SKM-1 treated with dmso at 0.1 percent for 144 hours (cell line): ENCODE measurements around the gene DDAH1.

Source experiments
- DNase-seq: peaks from one replicate; lab custom pipeline; 2025; ENCODE audit not compliant: unreplicated experiment; lab: John Stamatoyannopoulos, UW

The DDAH1 gene

GRCh38 chr1:85445906-85446305, 19.1 kb downstream of the DDAH1 start:
- DNase-seq = no peak

GRCh38 chr1:85444381-85444780, 20.6 kb downstream of the DDAH1 start:
- DNase-seq = no peak

GRCh38 chr1:85440612-85441011, 24.3 kb downstream of the DDAH1 start:
- DNase-seq = no peak

- DNase-seq = no peak
Observed at GRCh38 chr1:85438353-85438752, 26.6 kb downstream of the DDAH1 start.

- no peak for DNase-seq
Observed at GRCh38 chr1:85437139-85437538, 27.8 kb downstream of the DDAH1 start.

GRCh38 chr1:85433096-85433495, 31.9 kb downstream of the DDAH1 start:
- no peak for DNase-seq

GRCh38 chr1:85428471-85429089, 36.4 kb downstream of the DDAH1 start:
- peak; percentile 75 for DNase-seq

GRCh38 chr1:85427849-85428248, 37.1 kb downstream of the DDAH1 start:
- peak; percentile 38 for DNase-seq

- no peak for DNase-seq
Observed at GRCh38 chr1:85427331-85427730, 37.6 kb downstream of the DDAH1 start.

- DNase-seq = no peak
Observed at GRCh38 chr1:85421179-85421578, 43.8 kb downstream of the DDAH1 start.

GRCh38 chr1:85420199-85420598, 44.8 kb downstream of the DDAH1 start:
- no peak for DNase-seq

GRCh38 chr1:85417876-85418275, 47.1 kb downstream of the DDAH1 start:
- DNase-seq = no peak

- no peak for DNase-seq
Observed at GRCh38 chr1:85417017-85417416, 47.9 kb downstream of the DDAH1 start.

- DNase-seq = no peak
Observed at GRCh38 chr1:85413169-85413568, 51.8 kb downstream of the DDAH1 start.

- no peak for DNase-seq
Observed at GRCh38 chr1:85411567-85412305, 53.2 kb downstream of the DDAH1 start.

- no peak for DNase-seq
Observed at GRCh38 chr1:85409516-85409915, 55.4 kb downstream of the DDAH1 start.

GRCh38 chr1:85407746-85408377, 57.1 kb downstream of the DDAH1 start:
- DNase-seq = no peak

- no peak for DNase-seq
Observed at GRCh38 chr1:85406887-85407533, 57.9 kb downstream of the DDAH1 start.

GRCh38 chr1:85406081-85406480, 58.9 kb downstream of the DDAH1 start:
- DNase-seq = no peak

GRCh38 chr1:85404408-85404807, 60.6 kb downstream of the DDAH1 start:
- no peak for DNase-seq

- DNase-seq = no peak
Observed at GRCh38 chr1:85398391-85399064, 66.4 kb downstream of the DDAH1 start.
